ENCODE measurements around the gene RAG2.

Gene RAG2

GRCh38 chr11:36598051-36598450 lies at the start of gene RAG2:
TSS of gene RAG2 (minus strand) at chr11:36598236. CDS start at chr11:36594168, 4,068 bp downstream.
- DNase-seq (ENCODE audit: low spot score), result no peak

- no peak for DNase-seq (ENCODE audit: low spot score)
Observed at GRCh38 chr11:36638556-36638955, 40.5 kb upstream of the RAG2 start.

- DNase-seq (ENCODE audit: low spot score), result no peak
Observed at GRCh38 chr11:36635066-36635862, 37.2 kb upstream of the RAG2 start.

GRCh38 chr11:36631774-36632173 lies 33.7 kb upstream of the RAG2 start:
- DNase-seq (ENCODE audit: low spot score), result no peak

- no peak for DNase-seq (ENCODE audit: low spot score)
Observed at GRCh38 chr11:36628765-36629244, 30.8 kb upstream of the RAG2 start.

- DNase-seq (ENCODE audit: low spot score), result no peak
Observed at GRCh38 chr11:36628141-36628540, 30.1 kb upstream of the RAG2 start.

GRCh38 chr11:36627471-36627870 lies 29.4 kb upstream of the RAG2 start:
- DNase-seq (ENCODE audit: low spot score), result no peak

- no peak for DNase-seq (ENCODE audit: low spot score)
Observed at GRCh38 chr11:36627006-36627405, 29.0 kb upstream of the RAG2 start.

- no peak for DNase-seq (ENCODE audit: low spot score)
Observed at GRCh38 chr11:36623494-36623893, 25.5 kb upstream of the RAG2 start.

GRCh38 chr11:36622431-36623136 lies 24.5 kb upstream of the RAG2 start:
- peak; percentile 47 for DNase-seq (ENCODE audit: low spot score)

- no peak for DNase-seq (ENCODE audit: low spot score)
Observed at GRCh38 chr11:36620246-36620645, 22.2 kb upstream of the RAG2 start.

GRCh38 chr11:36619502-36619901 lies 21.5 kb upstream of the RAG2 start:
- DNase-seq (ENCODE audit: low spot score), result no peak

- no peak for DNase-seq (ENCODE audit: low spot score)
Observed at GRCh38 chr11:36618363-36619047, 20.5 kb upstream of the RAG2 start.

- no peak for DNase-seq (ENCODE audit: low spot score)
Observed at GRCh38 chr11:36617543-36618362, 19.7 kb upstream of the RAG2 start.

- DNase-seq (ENCODE audit: low spot score), result no peak
Observed at GRCh38 chr11:36615826-36616225, 17.8 kb upstream of the RAG2 start.

- no peak for DNase-seq (ENCODE audit: low spot score)
Observed at GRCh38 chr11:36609383-36609782, 11.3 kb upstream of the RAG2 start.

- DNase-seq (ENCODE audit: low spot score), result no peak
Observed at GRCh38 chr11:36608491-36609199, 10.6 kb upstream of the RAG2 start.

- no peak for DNase-seq (ENCODE audit: low spot score)
Observed at GRCh38 chr11:36605221-36606216, 7.5 kb upstream of the RAG2 start.

- DNase-seq (ENCODE audit: low spot score), result no peak
Observed at GRCh38 chr11:36602135-36602534, 4.1 kb upstream of the RAG2 start.

GRCh38 chr11:36601155-36601554 lies 3.1 kb upstream of the RAG2 start:
- DNase-seq (ENCODE audit: low spot score), result no peak

All from LoVo (cell line).